ENCODE data around the gene GABRB3.

GABRB3 gene

GRCh38 chr15:26667222-26667988, 105.5 kb downstream of the GABRB3 start:
- ATAC-seq (no peak), DNase-seq (no peak)
- Mint-ChIP-seq H3K27me3 (no peaks in the 10 kb centered on the region), H3K4me3 (no peak overlapping the region), H3K9me3 (peaks cover 0 to 5% of the 10 kb centered on the region in 2 donors), H3K27ac (no peak overlapping the region), H3K4me1 (no peaks in the 10 kb centered on the region)

GRCh38 chr15:26665957-26666791, 106.7 kb downstream of the GABRB3 start:
- ATAC-seq, result no peak
- H3K27ac Mint-ChIP-seq, result no peak overlapping the region
- no peaks in the 10 kb centered on the region for H3K4me1 Mint-ChIP-seq
- H3K9me3 Mint-ChIP-seq, result peaks cover 0 to 5% of the 10 kb centered on the region in 2 donors
- no peak overlapping the region for H3K4me3 Mint-ChIP-seq
- H3K27me3 Mint-ChIP-seq, result no peaks in the 10 kb centered on the region
- no peak for DNase-seq

- H3K27me3 Mint-ChIP-seq, result no peaks in the 10 kb centered on the region
- no peak overlapping the region for H3K4me3 Mint-ChIP-seq
- H3K27ac Mint-ChIP-seq, result no peak overlapping the region
- peaks cover 0 to 5% of the 10 kb centered on the region in 2 donors for H3K9me3 Mint-ChIP-seq
- DNase-seq, result no peak
- no peaks in the 10 kb centered on the region for H3K4me1 Mint-ChIP-seq
- ATAC-seq, result no peak
Measured at GRCh38 chr15:26662283-26662682, 110.6 kb downstream of the GABRB3 start.

DNA sequence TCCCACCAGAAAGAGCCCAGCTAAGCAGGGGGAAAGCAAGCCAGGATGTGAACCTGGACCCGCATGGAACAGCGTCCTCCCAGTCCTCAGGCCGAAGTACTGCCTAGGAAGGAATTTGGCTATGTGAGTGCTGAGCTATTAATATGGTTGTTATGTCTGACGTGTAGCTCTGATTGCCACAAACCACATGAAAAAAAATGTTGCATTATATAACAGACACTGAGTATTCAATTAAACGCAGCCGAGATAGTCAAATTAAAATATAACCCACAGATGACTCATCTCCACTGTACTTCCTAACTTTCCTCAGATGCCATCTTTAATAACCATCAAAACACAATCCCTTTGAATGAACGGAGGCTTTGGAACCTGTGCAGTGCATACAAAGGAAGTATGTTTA, 111.1 kb downstream of the GABRB3 start:
- no peak overlapping the region for H3K27ac Mint-ChIP-seq
- no peaks in the 10 kb centered on the region for H3K27me3 Mint-ChIP-seq

GRCh38 chr15:26661107-26661506, 111.8 kb downstream of the GABRB3 start:
- no peaks in the 10 kb centered on the region for H3K27me3 Mint-ChIP-seq
- DNase-seq (no peak), ATAC-seq (no peak)
- no peaks in the 10 kb centered on the region for H3K4me1 Mint-ChIP-seq
- no peak overlapping the region for H3K27ac Mint-ChIP-seq
- H3K9me3 Mint-ChIP-seq, result peaks cover 0 to 5% of the 10 kb centered on the region in 2 donors
- no peak overlapping the region for H3K4me3 Mint-ChIP-seq

More for the DNA sequence above, 111.1 kb downstream of the GABRB3 start:
- Mint-ChIP-seq H3K4me3 (no peak overlapping the region), H3K9me3 (peaks cover 0 to 5% of the 10 kb centered on the region in 2 donors), H3K4me1 (no peaks in the 10 kb centered on the region)
- DNase-seq (no peak), ATAC-seq (no peak)

DNA sequence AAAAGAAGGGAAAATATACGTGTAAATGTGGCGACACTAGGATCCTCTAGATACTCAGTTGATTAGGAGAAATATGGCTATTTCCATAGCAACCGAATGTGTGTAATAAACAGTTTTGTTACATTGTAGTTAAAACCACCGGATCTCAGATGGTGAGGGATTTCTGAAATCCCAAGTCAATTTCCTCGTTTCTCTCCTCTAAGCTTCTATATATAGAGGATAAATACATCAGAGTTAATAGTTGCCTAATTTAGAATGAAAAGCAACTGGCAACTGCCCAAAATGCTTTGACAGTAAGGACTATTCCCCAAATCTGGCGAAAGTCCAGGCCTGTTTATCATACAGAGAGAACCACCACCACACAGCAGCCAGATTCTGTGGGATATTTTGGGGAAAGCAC, 112.6 kb downstream of the GABRB3 start:
- H3K4me1 Mint-ChIP-seq, result no peaks in the 10 kb centered on the region

DNA sequence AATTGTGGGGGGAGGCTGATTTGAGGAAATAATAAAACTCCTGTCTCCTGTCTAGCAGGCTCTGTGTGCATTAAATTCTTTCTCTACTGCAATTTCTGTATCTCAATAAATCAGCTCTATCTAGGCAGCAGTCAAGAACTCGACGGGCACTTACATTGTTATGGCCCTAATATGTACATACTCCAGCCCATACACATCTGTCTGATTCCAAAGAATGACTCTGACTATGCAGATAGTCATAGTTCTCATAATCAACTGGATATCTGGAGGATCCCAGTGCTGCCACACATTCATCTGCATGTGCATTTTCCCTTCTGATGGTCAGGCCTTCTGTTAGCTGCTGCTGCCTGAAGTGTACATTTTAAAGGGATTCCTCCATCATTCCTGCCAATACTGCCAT, 114.6 kb downstream of the GABRB3 start:
- H3K4me3 Mint-ChIP-seq, result no peak overlapping the region
- no peak for ATAC-seq
- DNase-seq, result no peak
- H3K27ac Mint-ChIP-seq, result no peak overlapping the region
- H3K4me1 Mint-ChIP-seq, result no peaks in the 10 kb centered on the region
- no peaks in the 10 kb centered on the region for H3K27me3 Mint-ChIP-seq
- H3K9me3 Mint-ChIP-seq, result no peaks in the 10 kb centered on the region

More for the DNA sequence above, 112.6 kb downstream of the GABRB3 start:
- no peak overlapping the region for H3K4me3 Mint-ChIP-seq
- no peak for DNase-seq
- H3K27ac Mint-ChIP-seq, result no peak overlapping the region
- H3K27me3 Mint-ChIP-seq, result no peaks in the 10 kb centered on the region
- no peak for ATAC-seq
- H3K9me3 Mint-ChIP-seq, result peaks cover 0 to 4% of the 10 kb centered on the region in 2 donors

GRCh38 chr15:26656080-26656479, 116.8 kb downstream of the GABRB3 start:
- Mint-ChIP-seq H3K27ac (no peak overlapping the region), H3K27me3 (no peaks in the 10 kb centered on the region), H3K4me1 (no peaks in the 10 kb centered on the region), H3K4me3 (no peak overlapping the region), H3K9me3 (peaks cover 0 to 1% of the 10 kb centered on the region in 2 donors)
- DNase-seq (no peak), ATAC-seq (no peak)

DNA sequence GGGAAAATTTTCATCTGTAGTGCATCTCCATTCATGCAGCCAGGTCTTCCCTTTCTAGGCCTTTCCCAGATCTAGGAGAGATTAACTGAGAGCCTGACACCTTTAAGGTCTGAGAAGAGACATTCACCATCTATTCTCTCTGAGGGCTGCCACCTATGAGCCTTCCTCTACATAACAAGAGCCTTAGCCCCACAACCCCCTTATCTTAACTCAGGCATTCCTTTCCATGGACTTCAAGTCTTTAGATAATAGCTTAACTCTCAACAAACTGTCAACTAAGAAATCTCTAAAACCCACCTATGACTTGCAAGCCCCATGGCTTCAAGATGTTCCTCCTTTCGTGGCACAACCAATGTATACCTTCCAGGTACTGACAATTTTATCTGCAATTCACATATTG, 121.0 kb downstream of the GABRB3 start:
- DNase-seq (no peak), ATAC-seq (no peak)
- no peaks in the 10 kb centered on the region for H3K27me3 Mint-ChIP-seq
- H3K4me3 Mint-ChIP-seq, result no peak overlapping the region
- no peaks in the 10 kb centered on the region for H3K4me1 Mint-ChIP-seq
- no peak overlapping the region for H3K27ac Mint-ChIP-seq
- peaks cover 14 to 20% of the 10 kb centered on the region in 2 donors for H3K9me3 Mint-ChIP-seq

- ATAC-seq (no peak), DNase-seq (no peak)
- Mint-ChIP-seq H3K27ac (peak overlapping the region in 1 of 2 donors; percentile 27), H3K4me1 (no peaks in the 10 kb centered on the region), H3K9me3 (peaks cover 14 to 27% of the 10 kb centered on the region in 2 donors), H3K27me3 (no peaks in the 10 kb centered on the region), H3K4me3 (no peak overlapping the region)
Measured at GRCh38 chr15:26648676-26649075, 124.2 kb downstream of the GABRB3 start.

- DNase-seq (no peak), ATAC-seq (no peak)
- Mint-ChIP-seq H3K27ac (no peak overlapping the region), H3K27me3 (no peaks in the 10 kb centered on the region), H3K4me1 (no peaks in the 10 kb centered on the region), H3K4me3 (no peak overlapping the region), H3K9me3 (peaks cover 14 to 30% of the 10 kb centered on the region in 2 donors)
Measured at GRCh38 chr15:26644948-26645347, 127.9 kb downstream of the GABRB3 start.

- Mint-ChIP-seq H3K27ac (no peak overlapping the region), H3K27me3 (no peaks in the 10 kb centered on the region), H3K9me3 (peaks cover 8 to 34% of the 10 kb centered on the region in 2 donors), H3K4me1 (no peaks in the 10 kb centered on the region), H3K4me3 (no peak overlapping the region)
- ATAC-seq, result no peak
- no peak for DNase-seq
Measured at GRCh38 chr15:26641144-26641543, 131.7 kb downstream of the GABRB3 start.

DNA sequence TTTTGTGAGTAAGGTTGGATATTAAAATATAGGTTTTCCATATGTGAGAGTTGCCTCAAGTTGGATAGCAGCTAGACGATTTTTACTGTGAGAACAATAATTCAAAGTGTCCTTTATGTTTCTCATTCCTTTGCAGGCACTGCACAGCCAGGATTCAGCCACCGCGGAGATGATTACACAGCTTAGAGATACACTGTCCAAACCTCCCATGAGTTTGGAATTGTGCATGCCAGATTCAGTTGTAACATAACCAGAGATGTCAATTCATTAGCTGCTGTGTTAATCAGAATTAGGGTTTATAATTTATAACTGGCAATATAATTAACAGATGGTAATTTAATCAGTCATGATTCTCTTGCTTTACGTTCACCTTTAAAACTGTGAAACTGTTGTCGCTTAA, 132.3 kb downstream of the GABRB3 start:
- Mint-ChIP-seq H3K4me1 (no peaks in the 10 kb centered on the region), H3K27me3 (no peaks in the 10 kb centered on the region), H3K4me3 (no peak overlapping the region), H3K27ac (no peak overlapping the region), H3K9me3 (peaks cover 8 to 34% of the 10 kb centered on the region in 2 donors)
- DNase-seq (no peak), ATAC-seq (no peak)

DNA sequence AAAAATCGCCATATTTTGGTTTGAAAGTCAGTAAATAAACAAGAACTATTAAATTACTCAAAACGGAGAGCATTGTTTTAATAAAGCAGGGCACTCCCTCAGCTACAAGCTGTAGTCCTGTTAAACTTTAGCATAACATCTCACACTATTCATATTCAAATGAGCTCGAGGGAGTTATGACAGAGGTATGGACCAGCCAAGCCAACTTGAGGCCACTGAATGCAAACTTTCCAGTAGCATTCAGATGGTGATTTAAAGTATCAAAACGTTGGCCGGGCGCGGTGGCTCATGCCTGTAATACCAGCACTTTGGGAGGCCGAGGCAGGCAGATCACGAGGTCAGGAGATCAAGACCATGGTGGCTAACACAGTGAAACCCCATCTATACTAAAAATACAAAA, 132.9 kb downstream of the GABRB3 start:
- DNase-seq, result no peak
- Mint-ChIP-seq H3K9me3 (peaks cover 8 to 34% of the 10 kb centered on the region in 2 donors), H3K4me3 (no peak overlapping the region), H3K27ac (no peak overlapping the region), H3K4me1 (no peaks in the 10 kb centered on the region), H3K27me3 (no peaks in the 10 kb centered on the region)
- no peak for ATAC-seq

DNA sequence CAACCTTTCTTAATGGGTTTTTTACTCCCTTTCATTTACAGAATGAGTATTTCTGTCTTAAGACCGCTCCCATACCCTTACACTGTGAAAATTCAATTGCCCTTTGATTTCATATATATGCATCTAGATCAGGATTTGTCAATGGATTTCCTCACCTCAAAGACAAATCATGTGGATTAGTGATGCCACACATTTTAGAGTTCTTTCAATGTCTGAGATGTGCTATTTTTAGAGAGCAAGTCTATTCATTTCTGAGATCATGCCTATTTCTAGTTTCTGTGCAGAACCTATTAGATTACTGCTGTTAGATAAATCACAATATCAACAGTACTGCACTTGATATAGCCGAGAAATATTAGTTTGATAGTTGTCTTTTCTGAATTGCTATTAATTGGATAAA, 137.3 kb downstream of the GABRB3 start:
- peaks cover 8 to 15% of the 10 kb centered on the region in 2 donors for H3K9me3 Mint-ChIP-seq
- no peaks in the 10 kb centered on the region for H3K4me1 Mint-ChIP-seq
- no peak overlapping the region for H3K27ac Mint-ChIP-seq
- DNase-seq, result no peak
- no peaks in the 10 kb centered on the region for H3K27me3 Mint-ChIP-seq
- no peak overlapping the region for H3K4me3 Mint-ChIP-seq
- no peak for ATAC-seq

GRCh38 chr15:26635105-26635504, 137.8 kb downstream of the GABRB3 start:
- no peaks in the 10 kb centered on the region for H3K4me1 Mint-ChIP-seq
- no peak overlapping the region for H3K27ac Mint-ChIP-seq

More at GRCh38 chr15:26635105-26635504, 137.8 kb downstream of the GABRB3 start:
- Mint-ChIP-seq H3K4me3 (no peak overlapping the region), H3K27me3 (no peaks in the 10 kb centered on the region), H3K9me3 (peaks cover 8 to 15% of the 10 kb centered on the region in 2 donors)
- ATAC-seq (no peak), DNase-seq (no peak)

All from stimulated activated naive CD8-positive, alpha-beta T cell treated with anti-CD3 and anti-CD28 coated beads, Interleukin-15, amount 100 ng/mL, for 72 hours (primary cell).